GM12878 (cell line): ENCODE measurements around the gene ENDOV.
A peak's percentile ranks its signal among the peaks of the same experiment; 100 is the strongest.

Experiments used
- ASH2L ChIP-seq: fragments of 300-600, 200-600 bp; sonication (generic); IDR thresholded peaks from 2 replicates; pipeline ENCODE4 v1.6.1; 2017; ENCODE audit warnings: low read depth, mild to moderate bottlenecking, borderline replicate concordance
- EP300 ChIP-seq, 2 experiments: fragments of 150-350 bp in 1 of 2; IDR thresholded peaks; 2 replicates each; pipeline ENCODE4 v1.6.1; 2011 to 2012; ENCODE audit warnings: low read depth in 2 of 2, low read length in 2 of 2, borderline replicate concordance in 1 of 2, improper control_type of control experiment in 1 of 2, inconsistent platforms in 1 of 2; ENCODE audit not compliant: control insufficient read depth in 1 of 2
- HDGF ChIP-seq: fragments of 450-650 bp; IDR thresholded peaks from 2 replicates; pipeline ENCODE4 v1.6.1; 2016; ENCODE audit warnings: antibody characterized with exemption
- MYC ChIP-seq: IDR thresholded peaks from 2 replicates; pipeline ENCODE4 v1.6.1; 2011; ENCODE audit warnings: mild to moderate bottlenecking, low read length, moderate library complexity, inconsistent platforms; ENCODE audit not compliant: insufficient read depth, insufficient replicate concordance, insufficient read length, severe bottlenecking
- POLR2A ChIP-seq: IDR thresholded peaks from 2 replicates; pipeline ENCODE4 v1.6.1; 2011; ENCODE audit warnings: low read depth, mild to moderate bottlenecking, low read length
- RB1 ChIP-seq: fragments of 450-650 bp; formaldehyde crosslinking; IDR thresholded peaks from 2 replicates; pipeline ENCODE4 v1.6.1; 2017; ENCODE audit warnings: mild to moderate bottlenecking, borderline replicate concordance
- SMARCA5 ChIP-seq: fragments of 450-650 bp; IDR thresholded peaks from 2 replicates; pipeline ENCODE4 v1.6.1; 2017; ENCODE audit warnings: mild to moderate bottlenecking
- TF ChIP-seq, protein P1 (sequence below): fragments of 450-650 bp; formaldehyde crosslinking; IDR thresholded peaks from 2 replicates; pipeline ENCODE4 v1.5.0; 2022; ENCODE audit warnings: mild to moderate bottlenecking, missing genetic modification characterization
- TF ChIP-seq, protein P2 (sequence below): fragments of 450-650 bp; IDR thresholded peaks from 2 replicates; pipeline ENCODE4 v1.6.1; 2018; ENCODE audit warnings: borderline replicate concordance, mild to moderate bottlenecking; ENCODE audit not compliant: partially characterized antibody
- TF ChIP-seq, protein P3 (sequence below), 3 experiments: IDR thresholded peaks in 2 of 3; conservative IDR thresholded peaks in 1 of 3; 2 replicates each; pipeline ENCODE4 v1.5.1; 2011; ENCODE audit warnings: low read depth in 3 of 3, low read length in 3 of 3, mild to moderate bottlenecking in 3 of 3, control low read depth in 2 of 3, moderate library complexity in 2 of 3, inconsistent platforms in 1 of 3, mixed read lengths in 1 of 3; ENCODE audit not compliant: control insufficient read depth in 2 of 3, insufficient read depth in 1 of 3; ENCODE audit errors: extremely low read depth in 1 of 3

DNA sequence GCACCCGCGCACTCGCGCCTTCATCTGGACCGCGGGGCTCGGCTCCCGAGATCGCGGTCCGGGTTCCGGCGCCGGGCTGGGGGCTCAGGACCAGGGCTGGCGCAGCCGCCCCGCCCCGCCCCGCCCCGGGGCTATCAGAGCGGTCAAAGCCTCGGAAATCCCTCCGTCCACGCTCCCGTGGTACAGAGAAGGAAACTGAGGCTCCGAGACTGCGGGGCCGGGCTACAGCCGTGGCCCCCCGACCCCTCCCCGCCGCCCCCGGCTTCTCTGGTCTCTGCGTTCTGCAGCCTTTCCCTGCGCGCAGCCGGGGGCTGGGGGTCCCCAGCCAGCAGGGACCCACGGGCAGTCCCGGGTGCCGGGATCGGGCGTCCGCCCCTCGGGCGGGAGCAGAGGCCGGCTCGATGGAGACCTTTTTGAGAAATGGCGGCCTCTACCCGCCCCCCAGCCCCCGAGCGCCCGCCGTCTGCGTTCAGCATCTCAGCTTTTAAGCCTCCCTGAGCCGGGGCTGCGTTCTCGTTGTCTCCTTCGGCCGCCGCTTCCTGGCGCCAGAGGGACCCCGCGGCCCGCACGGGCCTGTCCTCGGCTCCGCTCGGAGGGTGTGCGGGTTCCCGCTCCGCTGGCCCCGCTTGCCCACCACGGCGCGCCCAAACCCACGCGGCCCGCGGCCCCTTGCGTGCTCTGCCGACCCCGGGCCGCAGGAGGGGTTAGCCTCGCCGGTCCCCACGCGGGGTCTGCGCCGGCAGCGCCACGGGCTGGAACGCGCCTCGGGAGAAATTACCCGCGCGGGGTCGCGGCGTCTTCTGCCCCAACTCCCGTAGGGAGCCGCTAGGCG, 62.9 kb downstream of the ENDOV start:
- TF ChIP-seq MYC (no peak), HDGF (no peak), ASH2L (no peak), SMARCA5 (no peak), EP300 (IDR thresholded peaks at IDR 0.05; ENCODE audit: borderline replicate concordance in 1 of 2, control insufficient read depth in 1 of 2, low read depth in 2 of 2, low read length in 2 of 2) (no peak), POLR2A (no peak), RB1 (no peak)
- TF ChIP-seq, protein P1, sequence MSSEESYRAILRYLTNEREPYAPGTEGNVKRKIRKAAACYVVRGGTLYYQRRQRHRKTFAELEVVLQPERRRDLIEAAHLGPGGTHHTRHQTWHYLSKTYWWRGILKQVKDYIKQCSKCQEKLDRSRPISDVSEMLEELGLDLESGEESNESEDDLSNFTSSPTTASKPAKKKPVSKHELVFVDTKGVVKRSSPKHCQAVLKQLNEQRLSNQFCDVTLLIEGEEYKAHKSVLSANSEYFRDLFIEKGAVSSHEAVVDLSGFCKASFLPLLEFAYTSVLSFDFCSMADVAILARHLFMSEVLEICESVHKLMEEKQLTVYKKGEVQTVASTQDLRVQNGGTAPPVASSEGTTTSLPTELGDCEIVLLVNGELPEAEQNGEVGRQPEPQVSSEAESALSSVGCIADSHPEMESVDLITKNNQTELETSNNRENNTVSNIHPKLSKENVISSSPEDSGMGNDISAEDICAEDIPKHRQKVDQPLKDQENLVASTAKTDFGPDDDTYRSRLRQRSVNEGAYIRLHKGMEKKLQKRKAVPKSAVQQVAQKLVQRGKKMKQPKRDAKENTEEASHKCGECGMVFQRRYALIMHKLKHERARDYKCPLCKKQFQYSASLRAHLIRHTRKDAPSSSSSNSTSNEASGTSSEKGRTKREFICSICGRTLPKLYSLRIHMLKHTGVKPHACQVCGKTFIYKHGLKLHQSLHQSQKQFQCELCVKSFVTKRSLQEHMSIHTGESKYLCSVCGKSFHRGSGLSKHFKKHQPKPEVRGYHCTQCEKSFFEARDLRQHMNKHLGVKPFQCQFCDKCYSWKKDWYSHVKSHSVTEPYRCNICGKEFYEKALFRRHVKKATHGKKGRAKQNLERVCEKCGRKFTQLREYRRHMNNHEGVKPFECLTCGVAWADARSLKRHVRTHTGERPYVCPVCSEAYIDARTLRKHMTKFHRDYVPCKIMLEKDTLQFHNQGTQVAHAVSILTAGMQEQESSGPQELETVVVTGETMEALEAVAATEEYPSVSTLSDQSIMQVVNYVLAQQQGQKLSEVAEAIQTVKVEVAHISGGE = no peak
- TF ChIP-seq, protein P2, sequence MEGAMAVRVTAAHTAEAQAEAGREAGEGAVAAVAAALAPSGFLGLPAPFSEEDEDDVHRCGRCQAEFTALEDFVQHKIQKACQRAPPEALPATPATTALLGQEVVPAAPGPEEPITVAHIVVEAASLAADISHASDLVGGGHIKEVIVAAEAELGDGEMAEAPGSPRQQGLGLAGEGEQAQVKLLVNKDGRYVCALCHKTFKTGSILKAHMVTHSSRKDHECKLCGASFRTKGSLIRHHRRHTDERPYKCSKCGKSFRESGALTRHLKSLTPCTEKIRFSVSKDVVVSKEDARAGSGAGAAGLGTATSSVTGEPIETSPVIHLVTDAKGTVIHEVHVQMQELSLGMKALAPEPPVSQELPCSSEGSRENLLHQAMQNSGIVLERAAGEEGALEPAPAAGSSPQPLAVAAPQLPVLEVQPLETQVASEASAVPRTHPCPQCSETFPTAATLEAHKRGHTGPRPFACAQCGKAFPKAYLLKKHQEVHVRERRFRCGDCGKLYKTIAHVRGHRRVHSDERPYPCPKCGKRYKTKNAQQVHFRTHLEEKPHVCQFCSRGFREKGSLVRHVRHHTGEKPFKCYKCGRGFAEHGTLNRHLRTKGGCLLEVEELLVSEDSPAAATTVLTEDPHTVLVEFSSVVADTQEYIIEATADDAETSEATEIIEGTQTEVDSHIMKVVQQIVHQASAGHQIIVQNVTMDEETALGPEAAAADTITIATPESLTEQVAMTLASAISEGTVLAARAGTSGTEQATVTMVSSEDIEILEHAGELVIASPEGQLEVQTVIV = no peak
- TF ChIP-seq, protein P3, sequence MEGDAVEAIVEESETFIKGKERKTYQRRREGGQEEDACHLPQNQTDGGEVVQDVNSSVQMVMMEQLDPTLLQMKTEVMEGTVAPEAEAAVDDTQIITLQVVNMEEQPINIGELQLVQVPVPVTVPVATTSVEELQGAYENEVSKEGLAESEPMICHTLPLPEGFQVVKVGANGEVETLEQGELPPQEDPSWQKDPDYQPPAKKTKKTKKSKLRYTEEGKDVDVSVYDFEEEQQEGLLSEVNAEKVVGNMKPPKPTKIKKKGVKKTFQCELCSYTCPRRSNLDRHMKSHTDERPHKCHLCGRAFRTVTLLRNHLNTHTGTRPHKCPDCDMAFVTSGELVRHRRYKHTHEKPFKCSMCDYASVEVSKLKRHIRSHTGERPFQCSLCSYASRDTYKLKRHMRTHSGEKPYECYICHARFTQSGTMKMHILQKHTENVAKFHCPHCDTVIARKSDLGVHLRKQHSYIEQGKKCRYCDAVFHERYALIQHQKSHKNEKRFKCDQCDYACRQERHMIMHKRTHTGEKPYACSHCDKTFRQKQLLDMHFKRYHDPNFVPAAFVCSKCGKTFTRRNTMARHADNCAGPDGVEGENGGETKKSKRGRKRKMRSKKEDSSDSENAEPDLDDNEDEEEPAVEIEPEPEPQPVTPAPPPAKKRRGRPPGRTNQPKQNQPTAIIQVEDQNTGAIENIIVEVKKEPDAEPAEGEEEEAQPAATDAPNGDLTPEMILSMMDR (IDR thresholded peaks at IDR 0.05 in 2 of 3, conservative IDR thresholded peaks at IDR 0.05 in 1 of 3; ENCODE audit: control insufficient read depth in 2 of 3, extremely low read depth in 1 of 3, insufficient read depth in 1 of 3, low read depth in 3 of 3, low read length in 3 of 3) = peak in 2 of 3 experiments; percentile 14 to 20; a peak in 1 of 6 replicates
